SU-DHL-6 (cell line): ENCODE data around the gene FBXL20.

Source experiments
- H2AFZ ChIP-seq: fragments of 200-600 bp; sonication (generic); 2 replicates; pipeline ENCODE4 v1.6.1; 2014; ENCODE audit warnings: low read depth, mild to moderate bottlenecking, moderate library complexity, mixed read lengths, antibody characterized with exemption, low read length; ENCODE audit not compliant: severe bottlenecking
- H3F3A ChIP-seq: fragments of 200-600 bp; shearing (Covaris generic); 2 replicates; pipeline ENCODE4 v1.6.0; 2016; ENCODE audit warnings: antibody characterized with exemption, mild to moderate bottlenecking; ENCODE audit not compliant: insufficient read depth
- H3K27ac ChIP-seq: fragments of 200-600 bp; sonication (generic); 2 replicates; pipeline ENCODE4 v1.5.1; 2016; ENCODE audit warnings: low read depth, mild to moderate bottlenecking, low read length, moderate library complexity, mixed read lengths
- H3K27me3 ChIP-seq: fragments of 200-600 bp; sonication (generic), shearing (Covaris generic); 2 replicates; pipeline ENCODE4 v1.6.0; 2014; ENCODE audit warnings: mild to moderate bottlenecking, low read length
- H3K36me3 ChIP-seq: fragments of 200-600 bp; sonication (generic); 2 replicates; pipeline ENCODE4 v1.6.1; 2014; ENCODE audit warnings: mild to moderate bottlenecking, low read length, mixed read lengths
- H3K4me2 ChIP-seq: fragments of 300-600, 200-600 bp; shearing (Covaris generic), sonication (generic); 2 replicates; pipeline ENCODE4 v1.6.0; 2014; ENCODE audit warnings: low read length, low read depth, mild to moderate bottlenecking; ENCODE audit not compliant: poor library complexity, severe bottlenecking
- H3K4me3 ChIP-seq: fragments of 200-600 bp; sonication (generic); 2 replicates; pipeline ENCODE4 v1.5.1; 2014; ENCODE audit warnings: antibody characterized with exemption, low read length, mild to moderate bottlenecking, mixed read lengths; ENCODE audit not compliant: insufficient read depth, poor library complexity, severe bottlenecking
- H3K79me2 ChIP-seq: fragments of 200-600 bp; sonication (generic); 2 replicates; pipeline ENCODE4 v1.6.1; 2014; ENCODE audit warnings: mild to moderate bottlenecking, low read length, moderate library complexity; ENCODE audit not compliant: insufficient read depth
- H3K9ac ChIP-seq: fragments of 200-600 bp; sonication (generic); 2 replicates; pipeline ENCODE4 v1.7.0; 2014; ENCODE audit warnings: mild to moderate bottlenecking, low read length
- H3K9me2 ChIP-seq: fragments of 200-600 bp; sonication (generic); replicated peaks from 2 replicates; pipeline ENCODE4 v1.6.1; 2014; ENCODE audit warnings: low read length; ENCODE audit not compliant: insufficient read depth
- H3K9me3 ChIP-seq: fragments of 200-600 bp; sonication (generic); 2 replicates; pipeline ENCODE4 v1.6.1; 2014; ENCODE audit warnings: low read length, mixed read lengths; ENCODE audit not compliant: insufficient read depth
- H4K20me1 ChIP-seq: fragments of 200-600 bp; sonication (generic); 2 replicates; pipeline ENCODE4 v1.6.1; 2014; ENCODE audit warnings: low read depth, mild to moderate bottlenecking, antibody characterized with exemption, low read length, moderate library complexity, mixed read lengths
- CTCF ChIP-seq: fragments of 200-600 bp; sonication (generic); IDR thresholded peaks from one replicate; pipeline ENCODE4 v1.5.1; 2017; ENCODE audit warnings: antibody characterized with exemption, mild to moderate bottlenecking, low read length, moderate library complexity; ENCODE audit not compliant: insufficient read depth, poor library complexity, severe bottlenecking
- EZH2phosphoT487 ChIP-seq: fragments of 200-600 bp; sonication (generic), shearing (Covaris generic); conservative IDR thresholded peaks from 2 replicates; pipeline ENCODE4 v1.6.1; 2018; ENCODE audit warnings: mild to moderate bottlenecking, antibody characterized with exemption, low read length, moderate library complexity, mixed read lengths

The FBXL20 gene

GRCh38 chr17:39223907-39224777 is 177.3 kb downstream of the FBXL20 start:
- Histone ChIP-seq H3K27me3 (no peaks in the 10 kb centered on the region; the same call in 1 of the 2 replicates), H3F3A (no peaks in the 10 kb centered on the region), H3K9me2 (no peaks in the 10 kb centered on the region), H3K36me3 (no peaks in the 10 kb centered on the region), H4K20me1 (no peaks in the 10 kb centered on the region), H2AFZ (no peak overlapping the region), H3K4me3 (no peak overlapping the region), H3K9me3 (no peaks in the 10 kb centered on the region), H3K27ac (no peak overlapping the region), H3K4me2 (no peak overlapping the region), H3K9ac (no peak overlapping the region), H3K79me2 (no peaks in the 10 kb centered on the region)
- no peak for TF ChIP-seq EZH2phosphoT487
- TF ChIP-seq CTCF, result no peak

- Histone ChIP-seq H3K4me2 (no peak overlapping the region), H3K36me3 (no peaks in the 10 kb centered on the region), H3K9me2 (no peaks in the 10 kb centered on the region), H4K20me1 (no peaks in the 10 kb centered on the region), H3K27me3 (no peaks in the 10 kb centered on the region; the same call in 1 of the 2 replicates), H3K9me3 (no peaks in the 10 kb centered on the region), H3K79me2 (no peaks in the 10 kb centered on the region), H3K9ac (no peak overlapping the region), H2AFZ (no peak overlapping the region), H3F3A (no peaks in the 10 kb centered on the region), H3K4me3 (no peak overlapping the region), H3K27ac (no peak overlapping the region)
- TF ChIP-seq CTCF (no peak), EZH2phosphoT487 (no peak)
Observed at GRCh38 chr17:39222866-39223834, 178.3 kb downstream of the FBXL20 start.

GRCh38 chr17:39222151-39222550 is 179.3 kb downstream of the FBXL20 start:
- no peak for TF ChIP-seq CTCF
- no peak for TF ChIP-seq EZH2phosphoT487
- Histone ChIP-seq H3K4me2 (no peak overlapping the region), H3K36me3 (no peaks in the 10 kb centered on the region), H3K9me2 (no peaks in the 10 kb centered on the region), H3K9ac (no peak overlapping the region), H3K4me3 (no peak overlapping the region), H3F3A (no peaks in the 10 kb centered on the region), H3K79me2 (no peaks in the 10 kb centered on the region), H4K20me1 (no peaks in the 10 kb centered on the region), H3K27ac (no peak overlapping the region), H3K9me3 (no peaks in the 10 kb centered on the region), H2AFZ (no peak overlapping the region), H3K27me3 (no peaks in the 10 kb centered on the region; the same call in 1 of the 2 replicates)
